GM18526 (cell line): ENCODE results near the gene SLC4A1AP.

Source experiments
- POLR2A ChIP-seq: IDR thresholded peaks from 3 replicates; pipeline ENCODE4 v1.6.1; 2011; ENCODE audit not compliant: insufficient read length; ENCODE audit errors: extremely low read depth

SLC4A1AP gene

GRCh38 chr2:27709960-27710575 lies 46.4 kb downstream of the SLC4A1AP start:
- TF ChIP-seq POLR2A, result no peak

DNA sequence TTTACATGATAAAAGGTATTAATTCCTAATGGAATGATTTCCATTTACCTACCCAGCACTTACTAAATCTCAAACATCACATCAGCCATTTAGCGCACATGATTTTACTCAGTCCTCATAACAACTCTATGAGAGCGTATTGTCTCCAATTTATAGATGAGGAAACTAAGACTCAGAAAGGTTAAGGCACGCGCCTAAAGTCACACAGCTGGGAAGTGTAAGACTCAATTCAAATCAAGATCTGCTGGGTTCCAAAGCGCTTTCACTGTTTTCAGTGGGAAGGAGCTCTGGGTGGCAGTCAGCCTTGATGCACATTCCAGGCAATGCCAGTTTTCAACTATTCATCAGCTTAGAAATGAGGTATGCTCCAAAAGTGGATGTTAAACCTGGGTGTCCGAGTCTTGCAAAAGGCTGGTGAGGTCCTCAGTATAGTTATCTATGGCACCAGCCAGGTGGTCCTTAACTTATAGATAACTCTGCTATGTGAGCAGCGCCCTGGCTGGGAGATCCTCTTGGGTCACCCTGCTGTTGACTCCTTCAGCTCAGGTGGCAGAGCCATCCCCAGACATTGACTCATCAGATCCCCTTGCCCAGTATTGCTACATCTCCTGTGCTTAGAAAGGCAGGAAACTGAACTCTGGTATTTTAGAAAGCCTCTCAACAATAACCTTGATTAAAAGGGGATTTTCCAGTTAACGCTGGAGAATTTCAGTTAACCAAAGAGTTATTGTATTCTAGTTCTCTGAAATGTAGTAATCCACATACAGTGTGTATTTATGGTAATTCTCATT lies 47.1 kb downstream of the SLC4A1AP start:
- TF ChIP-seq POLR2A, result no peak

DNA sequence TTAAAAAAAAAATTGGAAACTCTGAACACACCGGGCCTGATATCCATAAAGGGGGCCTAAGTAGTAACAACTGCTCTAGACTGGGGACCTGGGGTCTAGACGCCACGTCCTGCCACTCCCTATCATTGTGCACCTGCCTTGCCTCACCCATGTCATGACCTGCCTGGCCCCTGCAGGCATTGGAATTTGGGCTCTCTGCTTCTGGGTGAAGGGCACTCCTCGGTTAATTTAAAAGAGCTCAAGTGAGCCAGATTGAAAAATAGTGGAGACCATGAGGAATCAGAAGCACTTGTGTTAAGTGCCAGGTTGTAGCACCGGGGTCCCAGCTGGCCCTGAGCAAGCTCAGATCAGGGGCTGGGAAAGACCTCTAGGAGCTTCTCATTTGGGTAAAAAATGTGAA lies 48.1 kb downstream of the SLC4A1AP start:
- TF ChIP-seq POLR2A, result no peak

DNA sequence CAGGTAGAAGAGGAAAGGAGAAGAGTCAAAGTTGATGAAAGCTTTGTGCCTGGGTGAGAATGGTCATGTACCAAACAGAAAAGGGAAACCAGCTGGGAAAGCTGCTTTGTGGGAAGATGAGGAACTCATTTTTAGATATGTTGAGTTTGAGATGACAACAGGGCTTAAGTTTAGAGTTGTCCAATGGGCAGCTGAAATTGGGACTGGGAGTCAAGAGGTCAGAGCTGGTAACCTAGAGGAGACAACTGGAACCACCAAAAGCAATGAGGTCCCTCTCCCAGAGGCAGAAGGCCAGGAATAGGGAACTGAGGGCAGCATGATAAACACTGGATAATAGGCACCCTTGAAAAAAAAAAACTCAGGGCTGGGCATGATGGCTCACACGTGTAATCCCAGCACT lies 48.8 kb downstream of the SLC4A1AP start:
- TF ChIP-seq POLR2A, result no peak

GRCh38 chr2:27713201-27713600 lies 49.5 kb downstream of the SLC4A1AP start:
- no peak for TF ChIP-seq POLR2A

DNA sequence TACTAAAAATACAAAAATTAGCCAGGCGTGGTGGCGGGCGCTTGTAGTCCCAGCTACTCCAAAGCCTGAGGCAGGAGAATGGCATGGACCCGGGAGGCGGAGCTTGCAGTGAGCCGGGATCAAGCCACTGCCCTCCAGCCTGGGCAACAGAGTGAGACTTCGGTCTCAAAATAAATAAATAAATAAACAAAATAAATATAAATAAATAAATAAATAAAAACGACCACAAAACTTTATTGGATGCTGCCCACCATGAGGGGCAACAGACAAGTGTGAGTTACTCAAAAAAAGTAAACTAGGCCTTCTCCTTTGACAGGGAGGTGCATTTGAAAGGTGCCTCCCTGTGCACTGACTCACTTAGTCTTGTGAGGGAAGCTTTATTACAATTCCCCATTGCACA lies 50.4 kb downstream of the SLC4A1AP start:
- TF ChIP-seq POLR2A, result no peak

GRCh38 chr2:27714851-27715291 lies 51.2 kb downstream of the SLC4A1AP start:
- TF ChIP-seq POLR2A, result no peak

DNA sequence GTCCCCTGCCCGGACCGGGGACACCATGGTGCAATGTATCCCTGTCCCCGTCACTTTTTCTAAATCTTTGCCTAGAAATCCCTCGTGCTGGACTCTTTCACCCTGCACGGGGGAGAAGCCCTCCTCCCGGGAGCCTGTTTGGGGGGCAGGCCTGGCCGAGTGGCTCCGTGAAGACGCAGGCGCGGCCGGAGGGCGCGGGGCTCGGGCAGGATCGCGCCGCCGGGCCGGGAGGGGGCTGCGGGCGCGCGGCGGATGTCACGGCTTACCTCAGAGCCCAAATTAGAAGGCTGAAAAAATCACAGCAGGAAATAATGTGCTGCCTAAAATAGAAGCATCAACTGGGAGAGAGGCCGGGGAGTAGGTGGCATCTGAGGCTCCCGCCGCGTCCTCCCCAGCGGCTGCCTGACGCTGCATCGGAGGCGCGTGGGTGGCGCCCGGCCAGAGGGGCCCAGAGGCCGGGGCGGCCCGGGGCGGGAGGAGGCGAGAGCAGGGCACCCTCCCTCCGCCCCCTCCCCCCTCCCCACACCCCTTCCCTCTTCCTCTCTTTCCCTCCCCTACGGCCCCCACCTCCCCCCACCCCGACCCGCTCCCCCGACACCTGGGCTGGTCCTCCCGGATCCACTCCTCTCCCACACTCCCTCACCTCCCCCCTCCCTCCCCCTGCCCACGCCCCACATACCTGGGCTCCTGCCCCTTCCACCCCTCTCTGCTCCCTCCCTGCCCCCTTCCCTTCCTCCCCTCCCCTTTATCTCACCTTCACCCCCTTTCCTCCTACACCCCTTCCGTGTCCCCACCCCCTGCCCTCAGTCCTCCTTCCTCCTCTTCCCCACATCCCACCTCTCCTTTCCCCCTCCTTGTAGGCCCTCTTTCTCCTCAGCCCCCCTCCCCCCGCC lies 51.9 kb downstream of the SLC4A1AP start:
- TF ChIP-seq POLR2A, result no peak

- no peak for TF ChIP-seq POLR2A
These were observed 52.8 kb downstream of the SLC4A1AP start for GRCh38 chr2:27716301-27717069.

- no peak for TF ChIP-seq POLR2A
These were observed 53.5 kb downstream of the SLC4A1AP start for GRCh38 chr2:27717070-27717795.

- TF ChIP-seq POLR2A, result no peak
These were observed 56.4 kb downstream of the SLC4A1AP start for GRCh38 chr2:27720004-27720551.

GRCh38 chr2:27721335-27721734 lies 57.6 kb downstream of the SLC4A1AP start:
- no peak for TF ChIP-seq POLR2A

GRCh38 chr2:27721884-27722485 lies 58.3 kb downstream of the SLC4A1AP start:
- TF ChIP-seq POLR2A, result no peak
